NCI-H345 (cell line): Measurements from ENCODE around the gene EPS15.
"Not testable (repeated sequence)": the region's sequence is repeated elsewhere in the genome, so short reads cannot be mapped to it uniquely, and the experiment has no call there.

Experiments used
- DNase-seq: peaks from one replicate; lab custom pipeline; 2025; lab: John Stamatoyannopoulos, UW

Gene EPS15

DNA sequence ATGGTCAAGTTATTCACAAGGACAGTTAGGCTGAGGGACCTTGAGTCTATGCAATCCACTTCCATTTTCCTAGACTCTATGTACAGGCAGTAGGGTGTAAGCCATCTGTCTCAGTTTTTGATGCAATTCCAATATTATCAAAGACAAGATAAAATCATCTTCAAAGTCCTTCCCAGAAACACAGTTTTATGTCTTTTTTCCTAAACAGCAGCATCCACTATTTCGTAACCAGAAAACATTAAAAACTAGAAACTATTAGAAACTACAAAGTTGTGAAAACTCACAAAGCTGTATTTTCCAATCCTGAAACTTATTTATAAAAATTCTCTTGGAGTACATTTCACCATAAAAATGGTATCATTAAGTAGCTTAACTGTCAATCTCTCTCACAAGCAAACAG is 93.8 kb downstream of the EPS15 start:
- DNase-seq: no peak

DNA sequence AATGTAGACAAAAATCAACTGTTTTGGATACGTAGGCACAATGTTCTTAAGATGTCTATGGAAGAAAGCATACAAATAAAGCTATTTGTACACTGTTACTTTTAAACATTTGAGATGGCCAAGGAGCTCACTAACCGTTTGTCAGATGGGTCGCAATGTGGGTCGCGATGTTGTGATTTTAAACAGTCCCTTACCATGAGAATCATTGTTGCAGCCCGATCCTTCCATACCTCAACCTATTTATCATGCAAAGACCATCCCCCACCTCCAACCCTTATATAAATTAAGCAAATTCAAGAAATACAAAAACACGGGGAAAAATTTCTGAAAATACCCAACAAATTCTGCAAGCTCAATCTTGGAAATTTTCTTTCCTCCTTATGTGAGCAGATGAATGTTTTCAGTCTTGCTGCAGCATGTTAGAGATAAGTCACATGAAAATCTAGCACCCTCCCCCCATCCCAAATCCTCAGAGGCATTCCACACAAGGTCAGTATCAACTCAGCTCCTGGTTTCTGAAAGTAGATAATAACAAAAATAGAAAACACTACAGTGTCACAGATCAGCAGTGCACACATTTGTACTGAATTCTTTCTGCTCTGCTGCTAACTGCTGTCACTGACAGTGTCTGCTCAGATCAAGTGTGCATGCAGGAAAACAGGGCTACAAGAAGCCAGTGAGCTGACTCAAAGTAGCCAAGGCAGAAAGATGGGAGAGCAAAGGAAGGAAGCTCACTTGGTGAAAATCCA is 95.8 kb downstream of the EPS15 start:
- no peak for DNase-seq

DNA sequence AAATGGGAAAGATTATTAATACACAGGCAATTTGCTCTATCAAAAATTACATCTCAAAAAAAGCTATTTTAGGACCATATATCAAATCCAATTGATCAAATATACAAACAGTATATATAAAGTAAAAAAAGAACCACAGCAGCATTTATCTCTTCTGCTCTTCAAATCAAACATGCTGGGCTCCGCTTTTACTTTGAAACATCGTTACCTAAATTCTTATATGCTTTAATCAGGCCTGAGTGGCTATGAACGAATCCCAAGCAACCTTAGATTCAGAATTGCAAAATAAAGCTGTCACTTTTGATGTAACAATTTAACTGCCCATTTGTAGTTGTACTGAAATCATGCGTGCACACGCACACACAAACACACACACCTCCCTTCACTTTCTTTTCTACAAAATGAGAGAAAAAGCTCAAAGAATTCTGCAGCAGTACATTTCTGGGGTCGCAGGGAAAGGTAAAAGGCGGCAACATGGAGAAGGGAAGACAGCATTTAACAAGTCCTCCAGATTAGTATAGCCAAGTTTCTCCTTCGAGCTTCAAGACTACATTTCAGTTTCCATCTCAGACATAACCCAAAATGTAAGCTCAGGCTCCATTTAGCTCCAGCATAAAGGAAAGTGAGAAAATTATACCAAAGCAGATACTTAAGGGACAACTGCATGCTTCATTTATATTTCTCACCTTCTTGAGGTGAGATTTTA is 96.5 kb downstream of the EPS15 start:
- no peak for DNase-seq

DNA sequence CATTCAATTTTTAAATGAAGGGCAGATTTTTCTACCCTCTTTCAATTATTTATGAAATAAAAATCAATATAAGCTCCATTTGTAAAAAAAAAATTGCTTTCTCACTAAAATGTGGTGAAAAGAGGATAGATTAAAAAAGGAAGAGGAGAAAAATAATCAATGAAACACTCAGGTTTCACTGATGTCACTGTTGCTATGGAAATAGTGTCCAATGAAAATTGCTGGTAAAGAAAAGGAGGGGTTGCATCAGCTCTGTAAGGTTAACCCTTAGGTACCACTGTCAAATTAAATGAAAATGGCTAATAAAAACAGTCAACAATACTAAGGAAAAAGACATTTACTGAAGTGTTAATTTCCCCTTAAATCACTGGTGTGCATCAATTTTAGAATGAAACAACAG is 97.1 kb downstream of the EPS15 start:
- no peak for DNase-seq

DNA sequence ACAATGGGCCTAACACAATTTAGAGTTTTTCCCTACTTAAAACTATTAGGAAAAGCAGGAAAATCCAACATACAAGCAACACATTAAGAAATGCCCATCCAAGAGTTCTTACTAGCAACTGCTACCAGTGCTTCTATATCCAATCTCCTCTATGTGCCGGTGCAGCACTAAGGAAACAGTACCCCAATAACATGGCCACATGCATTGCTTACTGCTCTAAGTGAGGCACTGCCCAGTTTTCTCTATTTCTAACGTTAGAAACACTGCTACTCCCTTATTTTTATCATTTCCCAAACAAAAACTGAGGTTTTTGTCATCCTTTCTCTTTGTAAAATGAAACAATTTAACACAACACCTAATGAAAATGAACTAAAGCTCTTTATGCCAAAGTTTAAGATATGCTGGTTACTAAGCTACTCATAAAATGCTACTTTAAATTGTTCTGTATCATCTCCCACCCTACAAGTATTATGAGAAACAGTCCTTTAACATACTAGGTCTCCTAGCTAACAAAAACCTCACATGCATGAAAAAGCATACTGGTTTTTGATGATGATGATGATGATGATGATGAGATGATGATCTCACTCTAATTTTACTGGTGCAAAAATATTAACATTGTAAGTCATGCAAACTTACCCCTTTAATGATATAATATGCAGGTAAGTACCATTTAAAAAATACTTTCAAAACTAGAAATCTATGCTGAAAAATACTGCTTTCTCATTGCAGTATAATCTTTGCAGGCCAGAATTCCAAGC is 98.0 kb downstream of the EPS15 start:
- DNase-seq: no peak

DNA sequence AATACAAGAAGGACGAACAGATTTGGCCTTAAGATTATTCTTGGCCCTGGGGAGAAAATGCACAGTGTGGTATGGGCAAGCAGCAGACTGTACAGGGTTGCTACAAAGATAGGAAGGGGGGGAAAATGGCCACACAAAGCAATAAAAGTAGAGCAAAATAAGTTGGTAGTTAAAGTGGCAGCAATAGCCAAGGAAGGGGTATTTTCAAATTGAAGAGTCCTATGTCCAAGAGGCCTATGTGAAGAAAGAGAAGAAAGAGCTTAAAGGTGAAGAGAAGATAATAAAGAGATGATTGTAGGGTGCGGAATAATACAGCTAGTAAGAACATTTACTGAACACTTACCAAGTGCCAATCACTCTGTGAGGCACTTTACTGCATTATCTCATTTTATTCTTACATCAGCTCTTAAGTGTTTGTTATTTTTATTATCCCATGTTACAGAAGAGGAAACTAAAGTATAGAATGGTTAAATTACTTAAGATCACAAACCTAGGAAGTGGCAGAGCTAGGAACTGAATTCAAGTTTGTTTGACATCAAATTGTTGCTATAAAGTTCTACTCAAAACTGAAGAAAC is 100.6 kb downstream of the EPS15 start:
- DNase-seq: no peak

DNA sequence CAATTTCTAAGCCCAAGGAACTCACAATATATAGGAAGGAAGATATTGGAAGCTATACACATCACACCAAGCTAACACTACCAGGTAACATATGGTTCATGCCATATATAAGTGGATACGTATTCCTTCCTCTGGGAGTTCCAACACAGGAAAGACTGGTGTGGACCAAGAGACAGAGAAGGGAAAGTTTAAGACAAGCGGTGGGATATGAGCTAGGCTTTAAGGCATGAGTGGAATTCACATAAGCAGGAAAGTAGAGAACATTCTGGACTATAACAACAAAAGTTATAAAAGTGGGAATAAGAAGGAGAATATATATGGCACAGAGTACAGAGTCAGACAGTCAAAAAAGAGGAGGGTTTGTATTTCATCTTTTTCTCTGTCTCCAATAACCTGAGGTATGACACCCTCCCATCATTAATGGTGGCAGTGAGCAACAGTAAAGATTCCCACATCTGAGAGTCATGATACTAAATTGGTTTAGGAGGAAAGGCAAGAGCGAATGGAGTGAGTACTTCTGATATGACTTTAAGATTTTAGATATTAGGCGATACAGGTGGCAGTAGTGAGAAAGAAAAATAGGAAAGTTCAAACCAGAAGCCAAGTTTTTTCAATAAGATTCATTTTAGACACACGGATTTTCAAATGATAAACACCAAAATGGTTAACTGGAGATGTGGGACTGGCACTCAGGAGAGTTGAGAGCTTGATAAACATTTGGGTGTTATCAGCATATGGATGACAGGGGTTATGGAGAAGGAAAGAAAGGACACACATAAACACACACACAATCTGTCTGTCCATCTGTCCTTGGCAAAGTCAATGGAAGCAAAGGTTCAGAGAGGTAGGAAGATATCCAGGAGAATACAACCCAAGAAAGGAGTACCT is 101.3 kb downstream of the EPS15 start:
- DNase-seq: no peak

DNA sequence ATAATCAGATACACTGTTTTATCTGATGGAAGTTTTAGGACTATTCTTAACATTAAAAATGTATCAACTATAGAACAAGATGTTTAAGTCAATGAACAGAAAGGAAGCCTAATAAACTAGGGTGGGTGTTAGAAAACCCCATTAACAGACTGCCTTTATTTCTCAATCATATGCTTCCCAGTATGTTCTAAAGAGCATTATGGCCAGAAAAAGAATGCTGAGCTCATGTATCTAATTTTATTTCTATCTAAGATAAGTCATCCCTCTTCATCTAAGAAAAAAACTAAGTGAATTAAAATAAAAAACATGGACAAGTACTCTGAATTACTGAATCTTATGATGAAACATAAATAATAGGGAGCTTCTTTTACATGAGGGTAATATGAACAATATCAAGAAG is 102.2 kb downstream of the EPS15 start:
- DNase-seq: no peak

DNA sequence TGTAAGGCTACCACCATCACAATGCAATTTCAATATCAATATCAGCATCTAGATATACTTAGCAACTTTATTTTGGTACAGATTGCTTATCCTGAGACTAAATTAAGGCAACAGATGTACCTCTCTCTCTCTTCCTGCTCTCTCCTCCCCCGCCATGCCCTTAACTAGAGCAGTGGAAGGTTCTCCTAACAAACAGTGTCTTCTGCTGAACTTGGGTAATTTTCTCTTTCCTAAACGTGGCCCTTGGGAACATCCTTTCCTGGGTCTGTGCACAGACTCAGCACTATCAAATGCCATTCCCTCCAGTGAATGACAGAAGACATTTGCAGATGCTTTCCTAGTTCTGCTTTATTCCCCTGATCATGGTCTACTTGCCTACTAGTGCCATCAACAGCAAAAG is 103.1 kb downstream of the EPS15 start:
- no peak for DNase-seq

DNA sequence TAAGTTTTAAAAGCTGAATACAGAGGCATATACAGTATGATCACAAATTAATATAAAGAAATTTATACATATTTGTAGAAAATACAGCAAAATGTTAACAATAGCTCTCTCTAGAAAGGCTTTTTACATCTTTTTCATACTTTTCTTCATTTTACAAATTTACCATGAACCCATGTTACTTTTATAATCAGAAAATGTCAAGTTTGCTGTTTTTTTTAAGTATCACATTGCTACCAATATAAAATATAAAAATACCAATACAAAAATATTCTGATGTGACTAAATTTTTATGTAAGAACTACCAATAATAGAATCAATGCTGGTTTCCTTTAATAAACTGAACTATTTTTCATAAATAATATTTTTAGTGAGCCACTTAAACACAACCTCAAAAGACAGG is 104.3 kb downstream of the EPS15 start:
- DNase-seq: no peak

DNA sequence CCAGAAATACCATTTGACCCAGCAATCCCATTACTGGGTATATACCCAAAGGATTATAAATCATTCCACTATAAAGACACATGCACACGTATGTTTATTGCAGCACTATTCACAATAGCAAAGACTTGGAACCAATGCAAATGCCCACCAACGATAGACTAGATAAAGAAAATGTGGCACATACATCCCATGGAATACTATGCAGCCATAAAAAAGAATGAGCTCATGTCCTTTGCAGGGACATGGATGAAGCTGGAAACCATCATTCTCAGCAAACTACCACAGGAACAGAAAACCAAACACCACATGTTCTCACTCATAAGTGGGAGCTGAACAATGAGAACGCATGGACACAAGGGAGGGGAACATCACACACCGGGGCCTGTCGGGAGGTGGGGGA is 107.2 kb downstream of the EPS15 start:
- DNase-seq: not testable (repeated sequence)

DNA sequence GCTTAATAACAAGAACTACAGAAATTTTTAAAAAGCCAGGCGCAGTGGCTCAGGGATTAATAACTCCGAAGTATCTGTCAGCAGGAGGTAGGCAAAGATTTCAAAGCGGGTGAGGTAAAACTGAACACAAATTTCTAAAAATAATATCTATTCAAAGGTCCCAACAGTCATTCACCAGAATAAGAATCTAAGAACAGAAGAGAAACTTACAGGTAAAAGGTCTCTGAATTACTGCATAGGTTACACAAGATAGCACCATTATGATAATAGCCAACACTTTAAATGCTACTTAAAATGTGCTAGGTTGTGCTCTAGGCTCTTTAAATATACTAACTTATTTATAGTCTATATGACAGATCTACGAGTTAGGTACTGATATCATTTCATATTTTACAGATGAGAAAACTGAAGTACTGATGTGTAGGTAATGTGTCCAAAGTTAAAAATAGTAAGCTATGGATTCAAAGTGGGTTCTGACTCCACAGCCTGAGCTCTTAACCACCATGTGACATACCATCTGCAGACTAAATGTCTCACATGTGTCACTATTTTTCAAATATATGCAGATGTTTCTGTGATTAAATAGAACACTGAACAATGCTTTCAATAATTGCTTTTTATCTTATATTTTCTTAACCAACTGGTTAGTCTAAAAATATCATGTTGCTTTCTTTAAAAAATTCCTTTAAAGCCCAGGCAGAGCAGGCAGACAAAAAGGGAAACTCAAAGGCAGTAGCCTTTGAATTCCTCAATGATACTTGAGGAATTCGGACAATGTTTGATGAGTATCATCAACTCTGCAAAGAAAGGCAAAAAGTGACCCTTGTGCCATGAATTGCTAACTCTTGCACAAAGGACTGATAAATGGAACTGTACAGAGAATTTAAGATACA is 108.3 kb downstream of the EPS15 start:
- DNase-seq: no peak

DNA sequence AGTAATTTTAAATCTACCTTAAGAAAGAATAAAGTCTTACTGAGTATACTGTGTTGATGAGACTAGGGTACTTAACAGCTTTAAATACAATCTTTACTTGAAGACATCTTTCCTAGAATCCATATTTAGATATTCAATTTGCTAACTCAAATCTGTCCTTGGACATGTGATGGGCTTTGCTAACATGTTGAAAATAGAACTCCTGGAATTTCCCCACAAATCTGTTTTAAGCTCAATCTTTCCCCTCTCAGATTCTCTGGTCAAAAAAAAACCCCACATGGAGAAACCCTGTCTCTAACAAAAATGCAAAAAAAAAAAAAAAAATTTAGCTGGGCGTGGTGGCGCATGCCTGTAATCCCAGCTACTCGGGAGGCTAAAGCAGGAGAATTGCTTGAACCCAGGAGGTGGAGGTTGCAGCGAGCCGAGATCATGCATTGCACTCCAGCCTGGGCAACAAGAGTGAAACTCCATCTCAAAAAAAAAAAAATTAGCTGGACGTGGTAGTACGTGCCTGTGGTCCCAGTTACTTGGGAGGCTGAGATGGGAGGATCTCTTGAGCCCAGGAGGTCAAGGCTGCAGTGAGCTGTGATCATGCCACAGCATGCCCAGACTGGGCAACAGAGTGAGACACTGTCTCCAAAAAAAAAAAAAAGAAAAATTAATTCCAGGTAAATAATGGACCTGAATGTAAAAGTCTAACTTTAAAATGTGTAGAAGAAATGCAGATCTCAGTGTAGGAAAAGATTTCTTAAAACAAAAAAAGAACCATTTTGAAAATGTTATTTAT is 109.1 kb downstream of the EPS15 start:
- DNase-seq: not testable (repeated sequence)

DNA sequence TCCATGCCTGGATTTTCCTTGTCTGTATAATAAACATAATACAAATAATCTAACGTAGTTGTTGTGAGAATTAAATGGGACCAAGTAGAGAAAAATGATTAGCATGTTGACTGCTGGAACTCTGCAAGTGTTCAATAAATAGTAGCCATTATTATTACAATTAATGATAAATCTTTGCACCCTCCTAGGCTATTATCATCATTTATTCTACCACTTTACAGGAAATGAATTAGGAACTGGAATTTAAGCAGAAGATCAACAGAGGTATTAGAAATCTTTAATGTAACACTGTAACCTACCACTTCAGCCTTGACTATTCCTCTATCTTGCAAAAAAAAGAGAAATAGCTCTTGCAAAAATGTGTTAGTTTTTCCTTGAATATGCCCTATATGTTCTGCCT is 126.8 kb downstream of the EPS15 start:
- no peak for DNase-seq

DNA sequence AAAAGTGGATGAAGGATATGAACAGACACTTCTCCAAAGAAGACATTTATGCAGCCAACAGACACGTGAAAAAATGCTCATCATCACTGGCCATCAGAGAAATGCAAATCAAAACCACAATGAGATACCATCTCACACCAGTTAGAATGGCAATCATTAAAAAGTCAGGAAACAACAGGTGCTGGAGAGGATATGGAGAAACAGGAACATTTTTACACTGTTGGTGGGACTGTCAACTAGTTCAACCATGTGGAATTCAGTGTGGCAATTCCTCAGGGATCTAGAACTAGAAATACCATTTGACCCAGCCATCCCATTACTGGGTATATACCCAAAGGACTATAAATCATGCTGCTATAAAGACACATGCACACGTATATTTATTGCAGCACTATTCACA is 128.4 kb downstream of the EPS15 start:
- DNase-seq: not testable (repeated sequence)

DNA sequence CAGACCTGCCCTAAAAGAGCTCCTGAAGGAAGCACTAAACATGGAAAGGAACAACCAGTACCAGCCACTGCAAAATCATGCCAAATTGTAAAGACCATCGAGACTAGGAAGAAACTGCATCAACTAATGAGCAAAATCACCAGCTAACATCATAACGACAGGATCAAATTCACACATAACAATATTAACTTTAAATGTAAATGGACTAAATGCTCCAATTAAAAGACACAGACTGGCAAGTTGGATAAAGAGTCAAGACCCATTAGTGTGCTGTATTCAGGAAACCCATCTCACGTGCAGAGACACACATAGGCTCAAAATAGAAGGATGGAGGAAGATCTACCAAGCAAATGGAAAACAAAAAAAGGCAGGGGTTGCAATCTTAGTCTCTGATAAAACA is 131.8 kb downstream of the EPS15 start:
- not testable (repeated sequence) for DNase-seq

DNA sequence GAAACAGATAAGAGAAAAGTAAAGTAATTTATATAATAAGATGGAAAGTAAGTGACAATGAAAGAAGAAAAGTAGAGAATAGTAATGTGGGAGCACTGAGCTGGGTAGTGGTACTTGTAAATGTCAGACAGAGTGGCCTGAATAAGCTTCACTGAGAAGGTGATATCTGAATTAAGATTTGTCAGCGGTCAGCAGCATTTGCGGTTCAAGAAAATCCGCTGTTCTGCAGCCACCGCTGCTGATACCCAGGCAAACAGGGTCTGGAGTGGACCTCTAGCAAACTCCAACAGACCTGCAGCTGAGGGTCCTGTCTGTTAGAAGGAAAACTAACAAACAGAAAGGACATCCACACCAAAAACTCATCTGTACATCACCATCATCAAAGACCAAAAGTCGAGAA is 132.8 kb downstream of the EPS15 start:
- DNase-seq: not testable (repeated sequence)

DNA sequence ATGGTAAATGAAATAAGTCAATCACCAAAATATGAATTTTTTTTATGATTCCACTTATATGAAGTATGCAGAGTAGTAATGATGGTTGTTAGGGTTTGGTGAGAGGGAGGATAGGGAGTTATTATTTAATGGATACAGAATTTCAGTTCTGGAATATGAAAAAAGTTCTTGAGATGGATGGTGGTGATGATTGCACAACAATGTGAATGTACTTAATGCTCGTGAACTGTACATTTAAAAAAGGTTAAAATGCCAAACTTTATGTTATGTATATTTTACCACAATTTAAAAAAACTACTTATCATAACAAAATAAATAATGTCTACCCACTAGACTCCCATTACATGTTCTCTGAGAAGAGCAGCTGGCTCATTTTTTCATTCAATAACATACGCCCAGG is 133.3 kb downstream of the EPS15 start:
- DNase-seq: no peak

DNA sequence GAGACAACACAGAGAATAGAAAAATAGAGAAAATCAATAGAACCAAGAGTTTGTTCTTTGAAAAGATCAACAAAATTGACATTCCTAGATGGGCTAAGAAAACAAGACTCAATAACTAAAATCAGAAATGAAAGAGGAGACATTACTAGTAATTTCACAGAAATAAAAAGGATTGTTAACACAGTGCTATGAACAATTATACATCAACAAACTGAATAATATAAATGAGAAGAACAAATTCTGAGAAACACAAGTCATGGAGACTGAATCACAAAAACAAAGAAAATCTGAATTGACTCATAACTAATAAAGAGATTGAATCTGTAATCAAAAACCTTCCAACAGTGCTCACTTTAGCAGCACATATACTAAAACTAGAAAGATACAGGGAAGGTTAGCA is 137.1 kb downstream of the EPS15 start:
- no peak for DNase-seq

DNA sequence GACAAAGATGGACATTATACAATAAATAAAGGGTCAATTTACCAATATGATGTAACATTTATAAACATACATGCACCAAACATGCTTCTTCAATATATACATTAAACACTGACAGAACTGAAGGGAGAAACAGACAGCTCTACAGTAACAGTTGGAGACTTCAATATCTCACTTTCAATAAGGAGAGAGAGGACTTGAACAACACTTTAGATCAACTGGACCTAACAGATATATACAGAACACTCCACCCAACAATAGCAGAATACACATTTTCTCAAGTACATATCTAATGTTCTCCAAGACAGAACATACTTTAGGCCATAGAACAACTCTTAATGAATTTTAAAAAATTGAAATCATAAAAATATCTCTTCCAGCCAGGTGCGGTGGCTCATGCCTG is 138.1 kb downstream of the EPS15 start:
- DNase-seq: no peak
